Measurements from ENCODE around the gene FEM1A. TPM values are rescaled to one million over a fixed set of nuclear protein-coding genes. Genes with fewer than 3 reads are reported as not detected.
"Not testable (repeated sequence)": the region's sequence is repeated elsewhere in the genome, so short reads cannot be mapped to it uniquely, and the experiment has no call there.

Gene FEM1A
- total and polyA plus RNA-seq, 2 experiments from 2014 or later: 1.1 to 11.0 TPM

GRCh38 chr19:4802711-4803110 lies 11.2 kb downstream of the FEM1A start:
- Histone ChIP-seq H3K9me3 (ENCODE audit: low read depth) (no peaks in the 10 kb centered on the region), H3F3A (ENCODE audit: insufficient read depth) (no peaks in the 10 kb centered on the region), H3K4me3 (no peak overlapping the region), H3K4me2 (ENCODE audit: unreplicated experiment) (no peak overlapping the region), H3K79me2 (ENCODE audit: insufficient read depth) (no peaks in the 10 kb centered on the region), H3K9me2 (ENCODE audit: insufficient read depth) (no peaks in the 10 kb centered on the region), H3K27ac (no peak overlapping the region), H3K4me1 (ENCODE audit: insufficient read depth) (no peaks in the 10 kb centered on the region), H3K36me3 (ENCODE audit: low read depth) (no peaks in the 10 kb centered on the region), H3K9ac (no peak overlapping the region), H3K27me3 (replicated peaks; ENCODE audit: insufficient read depth) (no peaks in the 10 kb centered on the region), H2AFZ (no peak overlapping the region), H4K20me1 (ENCODE audit: insufficient read depth) (no peaks in the 10 kb centered on the region)
- 73 to 77% methylated on average over 7 of the region's 7 CpGs for WGBS, 2 experiments (ENCODE audit: low coverage in 1 of 2, low lambda C conversion rate in 2 of 2, missing lambda C conversion rate in 2 of 2)
- in situ Hi-C loops (cut with MboI): loop anchor here (10.0 kb wide), 1 partner anchor 232 kb away; no protein-coding TSS in a partner anchor
- DNase-seq: no peak
- TF ChIP-seq EZH2 (IDR thresholded peaks at IDR 0.05; ENCODE audit: insufficient read depth, poor library complexity, severe bottlenecking) (no peak), EZH2phosphoT487 (IDR thresholded peaks at IDR 0.05; ENCODE audit: insufficient read depth, low read depth) (no peak)

GRCh38 chr19:4803736-4804695 lies 12.5 kb downstream of the FEM1A start:
- H3K36me3 ChIP-seq (ENCODE audit: low read depth): no peaks in the 10 kb centered on the region
- no peaks in the 10 kb centered on the region for H3K79me2 ChIP-seq (ENCODE audit: insufficient read depth)
- H3F3A ChIP-seq (ENCODE audit: insufficient read depth): no peaks in the 10 kb centered on the region
- in situ Hi-C loops (cut with MboI): loop anchor here (10.0 kb wide), 1 partner anchor 231 kb away; no protein-coding TSS in a partner anchor
- no peak overlapping the region for H3K9ac ChIP-seq
- H3K27ac ChIP-seq: no peak overlapping the region
- no peaks in the 10 kb centered on the region for H3K9me2 ChIP-seq (ENCODE audit: insufficient read depth)
- 40 to 41% methylated on average over 28 to 33 of the region's 33 CpGs for WGBS, 2 experiments (ENCODE audit: low coverage in 1 of 2, low lambda C conversion rate in 2 of 2, missing lambda C conversion rate in 2 of 2)
- no peaks in the 10 kb centered on the region for H4K20me1 ChIP-seq (ENCODE audit: insufficient read depth)
- no peak overlapping the region for H3K4me2 ChIP-seq (ENCODE audit: unreplicated experiment)
- peak; percentile 62 for DNase-seq
- no peaks in the 10 kb centered on the region for H3K27me3 ChIP-seq (replicated peaks; ENCODE audit: insufficient read depth)
- no peaks in the 10 kb centered on the region for H3K4me1 ChIP-seq (ENCODE audit: insufficient read depth)
- no peak for TF ChIP-seq EZH2 (IDR thresholded peaks at IDR 0.05; ENCODE audit: insufficient read depth, poor library complexity, severe bottlenecking)
- TF ChIP-seq EZH2phosphoT487 (IDR thresholded peaks at IDR 0.05; ENCODE audit: insufficient read depth, low read depth): no peak
- H2AFZ ChIP-seq: 0 out of 2 replicates have a peak overlapping the region, but pooled peaks have one; percentile 53
- no peak overlapping the region for H3K4me3 ChIP-seq
- no peaks in the 10 kb centered on the region for H3K9me3 ChIP-seq (ENCODE audit: low read depth)

- not testable (repeated sequence) for H4K20me1 ChIP-seq (ENCODE audit: insufficient read depth); H3F3A ChIP-seq (ENCODE audit: insufficient read depth); H3K79me2 ChIP-seq (ENCODE audit: insufficient read depth); H2AFZ ChIP-seq; H3K9ac ChIP-seq; H3K4me1 ChIP-seq (ENCODE audit: insufficient read depth); H3K27ac ChIP-seq; H3K36me3 ChIP-seq (ENCODE audit: low read depth); H3K27me3 ChIP-seq (replicated peaks; ENCODE audit: insufficient read depth); DNase-seq; H3K4me2 ChIP-seq (ENCODE audit: unreplicated experiment); H3K4me3 ChIP-seq; H3K9me3 ChIP-seq (ENCODE audit: low read depth); H3K9me2 ChIP-seq (ENCODE audit: insufficient read depth)
- in situ Hi-C loops (cut with MboI): loop anchor here (10.0 kb wide), 1 partner anchor 230 kb away; no protein-coding TSS in a partner anchor
- WGBS, 2 experiments (ENCODE audit: low coverage in 1 of 2, low lambda C conversion rate in 2 of 2, missing lambda C conversion rate in 2 of 2): 95 to 98% methylated on average over 5 to 6 of the region's 6 CpGs
These were observed 13.6 kb downstream of the FEM1A start for GRCh38 chr19:4805140-4805539.

GRCh38 chr19:4806384-4806783 lies 14.8 kb downstream of the FEM1A start:
- no peaks in the 10 kb centered on the region for H3F3A ChIP-seq (ENCODE audit: insufficient read depth)
- H3K36me3 ChIP-seq (ENCODE audit: low read depth): no peaks in the 10 kb centered on the region
- no peak overlapping the region for H3K4me2 ChIP-seq (ENCODE audit: unreplicated experiment)
- no peak overlapping the region for H3K27ac ChIP-seq
- H3K9me2 ChIP-seq (ENCODE audit: insufficient read depth): no peaks in the 10 kb centered on the region
- no peak overlapping the region for H3K4me3 ChIP-seq
- H3K9me3 ChIP-seq (ENCODE audit: low read depth): no peaks in the 10 kb centered on the region
- H3K79me2 ChIP-seq (ENCODE audit: insufficient read depth): no peaks in the 10 kb centered on the region
- TF ChIP-seq EZH2 (IDR thresholded peaks at IDR 0.05; ENCODE audit: insufficient read depth, poor library complexity, severe bottlenecking) (no peak), EZH2phosphoT487 (IDR thresholded peaks at IDR 0.05; ENCODE audit: insufficient read depth, low read depth) (no peak)
- in situ Hi-C loops (cut with MboI): loop anchor here (10.0 kb wide), 1 partner anchor 228 kb away; no protein-coding TSS in a partner anchor
- H3K27me3 ChIP-seq (replicated peaks; ENCODE audit: insufficient read depth): no peaks in the 10 kb centered on the region
- H2AFZ ChIP-seq: no peak overlapping the region
- no peak for DNase-seq
- H4K20me1 ChIP-seq (ENCODE audit: insufficient read depth): no peaks in the 10 kb centered on the region
- no peaks in the 10 kb centered on the region for H3K4me1 ChIP-seq (ENCODE audit: insufficient read depth)
- no peak overlapping the region for H3K9ac ChIP-seq
- WGBS, 2 experiments (ENCODE audit: low coverage in 1 of 2, low lambda C conversion rate in 2 of 2, missing lambda C conversion rate in 2 of 2): 94 to 95% methylated on average over 6 of the region's 6 CpGs
